Uterus (tissue), 2 donors: ENCODE data around the gene ZNF777.

Experiments
- POLR2A ChIP-seq, 2 donors: fragments of 450-650 bp; IDR thresholded peaks; one replicate each; pipeline ENCODE4 v1.6.1; 2016; ENCODE audit warnings: antibody characterized with exemption in 2 of 2, mild to moderate bottlenecking in 1 of 2, moderate library complexity in 1 of 2
- TF ChIP-seq, protein P1 (sequence below), 4 experiments: fragments of 200-600 bp in 2 of 4; fragments of 450-650 bp in 2 of 4; sonication (generic) in 2 of 4; IDR thresholded peaks; one replicate each; pipeline ENCODE4 v1.5.1; 2016 to 2019; ENCODE audit warnings: antibody characterized with exemption in 4 of 4, mild to moderate bottlenecking in 2 of 4, moderate library complexity in 1 of 4

DNA sequence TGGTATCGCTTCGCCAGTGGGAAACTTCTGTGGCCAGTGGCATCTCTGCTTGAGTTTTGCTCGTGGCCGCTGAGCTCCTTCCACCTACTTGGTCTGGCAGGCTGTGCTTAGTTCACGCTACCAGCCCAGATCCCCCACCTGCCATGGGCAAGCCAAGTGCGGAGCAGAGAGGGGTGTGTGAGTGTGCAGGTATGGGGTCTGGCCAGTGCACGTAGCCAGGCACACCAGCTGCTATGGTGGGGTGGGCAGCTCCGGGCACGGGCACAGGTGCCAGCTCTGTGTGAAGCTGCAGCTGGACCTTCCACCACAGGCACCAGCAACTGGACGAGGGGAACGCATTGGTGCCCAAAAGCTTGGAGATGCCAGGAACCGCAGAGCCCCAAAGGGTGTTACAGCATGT lies 56.5 kb downstream of the ZNF777 start:
- TF ChIP-seq, protein P1, sequence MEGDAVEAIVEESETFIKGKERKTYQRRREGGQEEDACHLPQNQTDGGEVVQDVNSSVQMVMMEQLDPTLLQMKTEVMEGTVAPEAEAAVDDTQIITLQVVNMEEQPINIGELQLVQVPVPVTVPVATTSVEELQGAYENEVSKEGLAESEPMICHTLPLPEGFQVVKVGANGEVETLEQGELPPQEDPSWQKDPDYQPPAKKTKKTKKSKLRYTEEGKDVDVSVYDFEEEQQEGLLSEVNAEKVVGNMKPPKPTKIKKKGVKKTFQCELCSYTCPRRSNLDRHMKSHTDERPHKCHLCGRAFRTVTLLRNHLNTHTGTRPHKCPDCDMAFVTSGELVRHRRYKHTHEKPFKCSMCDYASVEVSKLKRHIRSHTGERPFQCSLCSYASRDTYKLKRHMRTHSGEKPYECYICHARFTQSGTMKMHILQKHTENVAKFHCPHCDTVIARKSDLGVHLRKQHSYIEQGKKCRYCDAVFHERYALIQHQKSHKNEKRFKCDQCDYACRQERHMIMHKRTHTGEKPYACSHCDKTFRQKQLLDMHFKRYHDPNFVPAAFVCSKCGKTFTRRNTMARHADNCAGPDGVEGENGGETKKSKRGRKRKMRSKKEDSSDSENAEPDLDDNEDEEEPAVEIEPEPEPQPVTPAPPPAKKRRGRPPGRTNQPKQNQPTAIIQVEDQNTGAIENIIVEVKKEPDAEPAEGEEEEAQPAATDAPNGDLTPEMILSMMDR (IDR thresholded peaks at IDR 0.05): no peak
- TF ChIP-seq POLR2A (IDR thresholded peaks at IDR 0.05): no peak
